ENCODE measurements around the gene OTOF.

DNA sequence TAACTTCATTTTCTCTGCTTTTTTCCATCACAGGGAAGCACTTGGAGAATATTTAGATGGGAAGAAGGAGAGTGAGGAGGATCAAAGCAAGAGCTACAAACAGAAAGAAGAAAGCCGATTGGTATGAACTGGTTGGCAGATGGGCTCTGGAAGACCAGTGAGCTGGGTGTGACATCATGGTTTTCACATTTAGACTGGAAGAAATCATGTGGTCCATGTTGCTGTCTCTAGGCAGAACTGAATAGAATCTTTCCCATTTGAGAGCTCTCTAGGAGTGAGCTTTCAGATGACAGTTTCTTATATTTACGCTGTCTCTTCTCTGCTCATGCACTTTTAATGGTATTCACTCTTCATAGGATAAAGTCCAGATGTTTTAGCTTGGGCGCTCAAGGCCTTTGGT is 63.6 kb downstream of the OTOF start:
- TF ChIP-seq EZH2 (IDR thresholded peaks at IDR 0.05; ENCODE audit: borderline replicate concordance, low read depth, low read length, poor library complexity, severe bottlenecking) (no peak), CTCF (conservative IDR thresholded peaks at IDR 0.05; ENCODE audit: low read depth, low read length) (no peak)

All from A673 (cell line).